ENCODE measurements around the gene DLG5.

GRCh38 chr10:77863446-77863845 lies 63.1 kb downstream of the DLG5 start:
- TF ChIP-seq CTCF (IDR thresholded peaks at IDR 0.05; ENCODE audit: insufficient read depth, low read depth, low read length), result no peak
- TF ChIP-seq EZH2 (IDR thresholded peaks at IDR 0.05; ENCODE audit: insufficient read depth, low read length), result no peak

All from astrocyte (in vitro differentiated cells and primary cell).